Activated T-helper 17 cell treated with anti-CD3 and anti-CD28 coated beads, Interleukin-2, amount 50 U/mL, for 72 hours (primary cell): ENCODE measurements around the gene STAB2. TPM values are rescaled to one million over a fixed set of nuclear protein-coding genes. Genes with fewer than 3 reads are reported as not detected.

Experiments used
- ATAC-seq: fragments of 150-1000 bp; cut with Tn5 transposase; replicated peaks from 2 replicates; pipeline ENCODE4 v1.10.0; 2021; ENCODE audit warnings: mild to moderate bottlenecking, moderate library complexity
- H3K27ac Mint-ChIP-seq: one replicate; pipeline ENCODE4 v1.8.0; 2022; ENCODE audit warnings: mixed read lengths
- H3K27me3 Mint-ChIP-seq: one replicate; pipeline ENCODE4 v1.8.0; 2022; ENCODE audit warnings: mixed read lengths
- H3K36me3 Mint-ChIP-seq: one replicate; pipeline ENCODE4 v1.8.0; 2022; ENCODE audit warnings: low read depth, mild to moderate bottlenecking, mixed read lengths
- H3K4me1 Mint-ChIP-seq: one replicate; pipeline ENCODE4 v1.8.0; 2022; ENCODE audit warnings: mixed read lengths
- H3K4me3 Mint-ChIP-seq: one replicate; pipeline ENCODE4 v1.8.0; 2022; ENCODE audit warnings: mild to moderate bottlenecking, mixed read lengths
- H3K9me3 Mint-ChIP-seq: one replicate; pipeline ENCODE4 v1.8.0; 2022; ENCODE audit warnings: mixed read lengths
- total RNA-seq, 2 donors: library from RNA; stranded (reverse); gene quantifications; one replicate each; pipeline ENCODE4 v1.2.3, GENCODE V29; 2022

The STAB2 gene
- total RNA-seq, 2 donors from 2014 or later, result not detected

GRCh38 chr12:103569278-103569677, 17.8 kb upstream of the STAB2 start:
- Mint-ChIP-seq H3K36me3 (no peaks in the 10 kb centered on the region), H3K4me3 (no peak overlapping the region), H3K9me3 (peaks cover 31% of the 10 kb centered on the region), H3K27ac (no peak overlapping the region), H3K4me1 (no peaks in the 10 kb centered on the region), H3K27me3 (peaks cover 52% of the 10 kb centered on the region)
- ATAC-seq, result no peak

- H3K4me3 Mint-ChIP-seq, result no peak overlapping the region
- H3K4me1 Mint-ChIP-seq, result no peaks in the 10 kb centered on the region
- H3K36me3 Mint-ChIP-seq, result no peaks in the 10 kb centered on the region
- ATAC-seq, result no peak
- H3K27me3 Mint-ChIP-seq, result peaks cover 63% of the 10 kb centered on the region
- no peak overlapping the region for H3K27ac Mint-ChIP-seq
- H3K9me3 Mint-ChIP-seq, result peaks cover 14% of the 10 kb centered on the region
Measured at GRCh38 chr12:103571286-103571685, 15.8 kb upstream of the STAB2 start.

- no peak overlapping the region for H3K27ac Mint-ChIP-seq
- peaks cover 52% of the 10 kb centered on the region for H3K27me3 Mint-ChIP-seq
- ATAC-seq, result no peak
- H3K4me1 Mint-ChIP-seq, result no peaks in the 10 kb centered on the region
- peaks cover 5% of the 10 kb centered on the region for H3K9me3 Mint-ChIP-seq
- H3K4me3 Mint-ChIP-seq, result no peak overlapping the region
- H3K36me3 Mint-ChIP-seq, result no peaks in the 10 kb centered on the region
Measured at GRCh38 chr12:103572312-103573045, 14.6 kb upstream of the STAB2 start.

GRCh38 chr12:103573185-103573584, 13.9 kb upstream of the STAB2 start:
- Mint-ChIP-seq H3K27me3 (peaks cover 45% of the 10 kb centered on the region), H3K4me1 (no peaks in the 10 kb centered on the region), H3K27ac (no peak overlapping the region), H3K4me3 (no peak overlapping the region), H3K36me3 (no peaks in the 10 kb centered on the region), H3K9me3 (peaks cover 4% of the 10 kb centered on the region)
- no peak for ATAC-seq

- H3K4me3 Mint-ChIP-seq, result no peak overlapping the region
- H3K27ac Mint-ChIP-seq, result no peak overlapping the region
- no peaks in the 10 kb centered on the region for H3K4me1 Mint-ChIP-seq
- H3K27me3 Mint-ChIP-seq, result peaks cover 34% of the 10 kb centered on the region
- no peak for ATAC-seq
- H3K36me3 Mint-ChIP-seq, result no peaks in the 10 kb centered on the region
- H3K9me3 Mint-ChIP-seq, result no peaks in the 10 kb centered on the region
Measured at GRCh38 chr12:103578926-103579325, 8.1 kb upstream of the STAB2 start.

GRCh38 chr12:103580026-103580425, 7.0 kb upstream of the STAB2 start:
- Mint-ChIP-seq H3K27me3 (peaks cover 37% of the 10 kb centered on the region), H3K9me3 (no peaks in the 10 kb centered on the region), H3K4me1 (no peaks in the 10 kb centered on the region), H3K36me3 (no peaks in the 10 kb centered on the region), H3K27ac (no peak overlapping the region), H3K4me3 (no peak overlapping the region)
- ATAC-seq, result no peak

- H3K4me3 Mint-ChIP-seq, result no peak overlapping the region
- ATAC-seq, result no peak
Measured at GRCh38 chr12:103583008-103583407, 4.1 kb upstream of the STAB2 start.

GRCh38 chr12:103586132-103586531, 941 bp upstream of the STAB2 start:
- no peak for ATAC-seq
- H3K4me3 Mint-ChIP-seq, result no peak overlapping the region
- H3K4me1 Mint-ChIP-seq, result no peaks in the 10 kb centered on the region
- H3K27ac Mint-ChIP-seq, result no peak overlapping the region
- H3K9me3 Mint-ChIP-seq, result no peaks in the 10 kb centered on the region
- H3K36me3 Mint-ChIP-seq, result no peaks in the 10 kb centered on the region
- H3K27me3 Mint-ChIP-seq, result peaks cover 25% of the 10 kb centered on the region

More at GRCh38 chr12:103583008-103583407, 4.1 kb upstream of the STAB2 start:
- Mint-ChIP-seq H3K27me3 (peaks cover 33% of the 10 kb centered on the region), H3K27ac (no peak overlapping the region), H3K9me3 (no peaks in the 10 kb centered on the region), H3K36me3 (no peaks in the 10 kb centered on the region), H3K4me1 (no peaks in the 10 kb centered on the region)

- Mint-ChIP-seq H3K9me3 (no peaks in the 10 kb centered on the region), H3K4me1 (no peaks in the 10 kb centered on the region), H3K4me3 (no peak overlapping the region), H3K36me3 (no peaks in the 10 kb centered on the region), H3K27ac (no peak overlapping the region), H3K27me3 (peaks cover 30% of the 10 kb centered on the region)
- no peak for ATAC-seq
Measured at GRCh38 chr12:103588680-103589079, 1.6 kb downstream of the STAB2 start.

GRCh38 chr12:103589517-103589916, 2.4 kb downstream of the STAB2 start:
- H3K9me3 Mint-ChIP-seq, result no peaks in the 10 kb centered on the region
- peaks cover 27% of the 10 kb centered on the region for H3K27me3 Mint-ChIP-seq
- H3K4me3 Mint-ChIP-seq, result no peak overlapping the region
- no peak for ATAC-seq
- no peak overlapping the region for H3K27ac Mint-ChIP-seq
- no peaks in the 10 kb centered on the region for H3K4me1 Mint-ChIP-seq
- no peaks in the 10 kb centered on the region for H3K36me3 Mint-ChIP-seq

GRCh38 chr12:103590271-103590670, 3.2 kb downstream of the STAB2 start:
- Mint-ChIP-seq H3K4me1 (no peaks in the 10 kb centered on the region), H3K9me3 (no peaks in the 10 kb centered on the region), H3K4me3 (no peak overlapping the region), H3K27ac (no peak overlapping the region), H3K27me3 (peaks cover 25% of the 10 kb centered on the region), H3K36me3 (no peaks in the 10 kb centered on the region)
- ATAC-seq, result no peak

- Mint-ChIP-seq H3K27ac (no peak overlapping the region), H3K36me3 (no peaks in the 10 kb centered on the region), H3K27me3 (peaks cover 22% of the 10 kb centered on the region), H3K4me1 (no peaks in the 10 kb centered on the region), H3K4me3 (no peak overlapping the region), H3K9me3 (no peaks in the 10 kb centered on the region)
- ATAC-seq, result no peak
Measured at GRCh38 chr12:103596981-103597380, 9.9 kb downstream of the STAB2 start.

GRCh38 chr12:103599274-103599673, 12.2 kb downstream of the STAB2 start:
- H3K27ac Mint-ChIP-seq, result no peak overlapping the region
- no peaks in the 10 kb centered on the region for H3K9me3 Mint-ChIP-seq
- H3K27me3 Mint-ChIP-seq, result peaks cover 6% of the 10 kb centered on the region
- no peaks in the 10 kb centered on the region for H3K4me1 Mint-ChIP-seq
- no peak overlapping the region for H3K4me3 Mint-ChIP-seq
- no peak for ATAC-seq
- H3K36me3 Mint-ChIP-seq, result no peaks in the 10 kb centered on the region

- Mint-ChIP-seq H3K27me3 (peaks cover 3% of the 10 kb centered on the region), H3K27ac (no peak overlapping the region), H3K9me3 (no peaks in the 10 kb centered on the region), H3K4me1 (no peaks in the 10 kb centered on the region), H3K36me3 (no peaks in the 10 kb centered on the region), H3K4me3 (no peak overlapping the region)
- ATAC-seq, result no peak
Measured at GRCh38 chr12:103600967-103601728, 14.1 kb downstream of the STAB2 start.

GRCh38 chr12:103620395-103620794, 33.3 kb downstream of the STAB2 start:
- H3K27me3 Mint-ChIP-seq, result peaks cover 25% of the 10 kb centered on the region
- H3K4me1 Mint-ChIP-seq, result no peaks in the 10 kb centered on the region
- no peak overlapping the region for H3K4me3 Mint-ChIP-seq
- no peak for ATAC-seq
- H3K27ac Mint-ChIP-seq, result no peak overlapping the region
- no peaks in the 10 kb centered on the region for H3K36me3 Mint-ChIP-seq
- H3K9me3 Mint-ChIP-seq, result no peaks in the 10 kb centered on the region
